Measurements from ENCODE around the gene METAP1D.
A peak's percentile ranks its signal among the peaks of the same experiment; 100 is the strongest.
"Not testable (repeated sequence)": the region's sequence is repeated elsewhere in the genome, so short reads cannot be mapped to it uniquely, and the experiment has no call there.

Gene METAP1D

DNA sequence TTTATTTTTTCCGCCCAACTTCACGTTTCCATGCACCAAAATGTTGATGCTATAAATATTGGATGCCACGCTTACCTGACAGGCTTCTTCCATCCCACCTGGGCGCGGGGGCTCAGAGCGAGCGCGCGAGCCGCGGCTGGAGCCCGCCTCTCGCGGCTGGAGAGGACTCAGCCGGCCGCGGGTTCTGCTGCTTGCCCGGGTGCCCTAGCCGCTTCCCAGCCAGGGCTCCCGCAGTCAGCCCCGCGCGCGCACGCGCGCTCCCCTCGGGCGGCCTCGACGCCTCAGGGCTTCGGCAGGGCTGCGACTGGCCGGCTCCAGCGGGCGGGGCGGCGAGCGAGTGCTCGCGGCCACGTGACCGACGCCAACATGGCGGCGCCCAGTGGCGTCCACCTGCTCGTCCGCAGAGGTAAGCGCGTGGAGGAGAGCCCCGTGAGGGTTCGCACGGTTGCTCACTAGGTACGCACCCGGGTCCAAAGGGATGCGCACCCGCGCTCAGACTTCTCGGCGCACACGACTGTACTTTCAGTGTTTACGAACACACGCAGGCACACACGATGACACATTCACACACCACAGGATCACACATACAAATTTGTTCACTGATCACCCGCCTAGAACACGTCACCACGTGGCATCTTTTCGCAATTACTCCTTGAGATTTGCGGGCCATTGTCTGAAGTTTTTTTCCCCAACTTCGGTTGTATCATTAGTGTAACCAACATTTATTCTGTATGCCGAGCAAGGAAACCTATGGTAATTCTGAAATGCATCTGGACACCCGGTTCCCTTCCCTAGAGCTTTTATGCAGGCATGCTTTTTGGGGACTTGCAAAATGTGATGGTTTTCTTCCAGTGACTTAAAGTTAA is at the start of gene METAP1D:
METAP1D (plus strand) TSS at position 350 of the 866 bp plus-strand sequence; CDS start at position 367, 17 bp downstream.
- peak; percentile 86 for DNase-seq

DNA sequence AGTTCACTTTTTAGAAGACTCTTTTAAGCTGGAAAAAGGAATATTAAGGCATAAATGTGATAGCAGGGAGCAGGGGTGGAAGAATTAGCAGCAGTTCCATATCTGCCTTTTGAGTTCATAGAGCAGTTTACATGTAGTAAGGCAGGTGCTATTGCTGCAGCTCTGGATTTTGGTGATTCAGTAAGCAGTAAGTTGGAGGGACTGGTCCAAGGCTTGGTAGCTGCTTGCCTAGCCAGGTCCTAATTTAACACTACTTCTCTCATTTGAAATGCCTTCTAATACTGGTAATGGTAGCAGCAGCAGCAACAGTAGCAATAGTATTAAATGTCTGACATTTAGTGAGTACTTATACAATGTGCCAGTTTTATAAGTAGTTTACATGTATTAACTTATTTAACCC is 47.5 kb upstream of the METAP1D start:
- no peak for DNase-seq

DNA sequence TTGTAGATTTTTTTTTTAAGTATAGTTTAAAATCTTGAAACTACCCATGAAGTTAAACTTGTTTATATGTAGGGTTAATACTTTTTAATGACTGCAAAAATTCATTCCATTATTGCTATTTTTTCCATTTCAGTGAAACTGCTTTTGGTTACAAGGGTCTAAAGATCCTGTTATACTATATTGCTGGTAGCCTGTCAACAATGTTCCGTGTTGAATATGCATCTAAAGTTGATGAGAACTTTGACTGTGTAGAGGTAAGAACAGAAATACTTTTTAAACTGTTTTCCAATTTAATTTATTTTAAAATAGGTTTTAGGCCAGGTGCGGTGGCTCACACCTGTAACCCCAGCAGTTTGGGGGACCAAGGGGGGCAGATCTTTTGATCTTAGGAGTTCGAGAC is 47.0 kb upstream of the METAP1D start:
- DNase-seq = no peak

GRCh38 chr2:171956135-171956825 is 43.5 kb upstream of the METAP1D start:
- DNase-seq = no peak

- no peak for DNase-seq
Measured at GRCh38 chr2:171957061-171957460, 42.7 kb upstream of the METAP1D start.

GRCh38 chr2:171958475-171958874 is 41.3 kb upstream of the METAP1D start:
- no peak for DNase-seq

DNA sequence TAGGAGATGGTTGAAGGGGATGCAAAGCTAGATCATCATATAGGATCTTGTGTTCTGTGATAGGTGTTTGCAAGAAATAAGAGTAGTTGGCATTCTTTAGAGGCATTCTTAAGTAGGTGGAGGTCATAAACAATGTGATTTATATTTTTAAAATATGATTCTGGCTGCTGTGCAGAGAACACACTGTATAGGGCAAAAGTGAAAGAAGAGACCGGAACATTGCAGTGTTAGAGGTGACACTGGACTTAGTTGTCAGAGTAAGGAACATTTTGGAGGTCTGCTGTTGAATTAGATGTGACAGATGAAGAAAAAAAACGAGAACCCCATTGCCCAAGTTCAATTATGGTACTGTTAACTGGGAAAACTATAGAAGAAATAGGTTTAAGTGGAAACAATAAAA is 39.8 kb upstream of the METAP1D start:
- DNase-seq = no peak

DNA sequence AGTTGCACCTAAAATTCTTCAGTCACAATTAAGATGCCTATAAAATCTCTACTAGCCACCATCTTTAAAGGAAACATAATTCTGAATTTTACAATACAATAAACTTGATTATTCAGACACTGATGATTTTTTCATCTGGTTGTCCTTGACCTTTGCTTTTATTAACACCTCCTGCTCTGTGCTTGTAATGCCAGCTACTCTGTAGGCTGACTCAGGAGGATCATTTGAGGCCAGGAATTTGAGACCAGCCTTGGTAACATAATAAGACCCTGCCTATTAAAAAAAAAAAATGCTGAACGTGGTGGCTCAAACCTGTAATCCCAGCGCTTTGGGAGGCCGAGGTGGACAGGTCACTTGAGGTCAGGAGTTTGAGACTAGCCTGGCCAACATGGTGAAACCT is 39.2 kb upstream of the METAP1D start:
- no peak for DNase-seq

GRCh38 chr2:171963198-171963597 is 36.6 kb upstream of the METAP1D start:
- DNase-seq = peak; percentile 16

- DNase-seq = no peak
Measured at GRCh38 chr2:171964308-171964707, 35.4 kb upstream of the METAP1D start.

- DNase-seq = no peak
Measured at GRCh38 chr2:171965238-171965637, 34.5 kb upstream of the METAP1D start.

DNA sequence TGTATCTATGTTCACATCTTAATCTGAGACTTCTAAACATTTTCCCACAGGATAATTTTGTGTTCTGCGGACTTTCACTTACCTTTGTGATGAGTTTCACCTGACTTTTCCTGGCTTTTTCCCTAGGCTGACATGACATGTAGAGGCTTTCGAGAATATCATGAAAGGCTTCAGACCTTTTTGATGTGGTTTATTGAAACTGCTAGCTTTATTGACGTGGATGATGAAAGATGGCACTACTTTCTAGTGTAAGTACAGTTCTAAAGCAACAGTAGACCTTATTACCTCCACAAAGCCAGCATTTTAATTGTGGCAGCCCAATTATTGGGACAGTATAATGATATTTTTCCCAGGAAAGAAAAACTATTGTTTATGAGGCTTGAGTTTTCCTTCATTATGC is 34.1 kb upstream of the METAP1D start:
- no peak for DNase-seq

- no peak for DNase-seq
Measured at GRCh38 chr2:171966235-171966634, 33.5 kb upstream of the METAP1D start.

DNA sequence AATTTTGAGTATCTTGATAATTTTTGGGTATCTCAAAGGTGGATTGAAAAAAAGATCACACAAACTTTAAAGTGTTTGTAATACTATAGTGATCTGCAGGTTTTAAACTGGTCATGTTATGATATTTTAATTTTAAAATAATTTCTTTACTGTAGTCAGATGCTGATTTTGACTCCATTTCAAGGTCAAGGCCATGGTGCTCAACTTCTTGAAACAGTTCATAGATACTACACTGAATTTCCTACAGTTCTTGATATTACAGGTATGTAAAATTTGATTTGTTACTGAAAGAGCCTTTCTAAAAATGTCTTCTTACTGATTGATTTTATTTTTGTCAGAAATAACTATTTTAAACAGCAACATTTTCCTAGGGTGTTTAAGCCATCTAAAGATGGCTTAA is 33.1 kb upstream of the METAP1D start:
- DNase-seq = no peak

GRCh38 chr2:171968509-171968908 is 31.2 kb upstream of the METAP1D start:
- no peak for DNase-seq

- no peak for DNase-seq
Measured at GRCh38 chr2:171972329-171972982, 27.3 kb upstream of the METAP1D start.

DNA sequence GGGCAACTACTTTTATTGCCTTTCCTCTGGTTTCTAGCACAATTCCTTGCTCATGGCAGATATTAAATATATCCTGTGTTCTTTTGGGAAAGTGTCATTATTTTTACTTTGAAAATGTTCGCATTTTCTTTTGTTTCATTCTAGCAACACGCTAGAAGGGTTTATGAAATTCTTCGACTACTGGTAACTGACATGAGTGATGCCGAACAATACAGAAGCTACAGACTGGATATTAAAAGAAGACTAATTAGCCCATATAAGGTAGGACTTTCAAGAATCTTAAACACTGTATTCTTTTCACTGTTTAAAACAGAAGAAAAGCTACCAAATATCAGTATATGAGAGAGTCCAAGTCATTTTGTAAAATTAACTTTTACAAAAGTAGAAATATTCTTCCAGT is 20.6 kb upstream of the METAP1D start:
- no peak for DNase-seq

GRCh38 chr2:171983924-171984323 is 15.8 kb upstream of the METAP1D start:
- DNase-seq = not testable (repeated sequence)

DNA sequence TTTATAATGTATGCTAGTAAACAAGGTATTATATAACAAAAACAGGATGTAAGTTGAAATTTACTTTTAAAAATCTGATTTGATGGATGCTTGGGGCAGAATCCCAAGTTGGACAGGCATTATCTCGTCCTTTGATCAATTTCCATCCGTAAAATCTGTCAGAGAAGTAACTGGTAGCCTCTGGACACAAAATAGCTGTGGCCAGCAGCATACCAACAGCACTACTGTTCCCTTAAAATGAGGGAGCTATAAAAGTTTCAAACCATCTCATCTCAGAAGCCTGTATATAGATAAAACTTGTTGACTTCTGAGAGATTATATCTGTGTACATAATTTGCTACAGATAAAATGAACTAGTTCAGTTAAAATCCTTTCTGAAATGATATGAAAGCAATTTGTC is 14.7 kb upstream of the METAP1D start:
- no peak for DNase-seq

GRCh38 chr2:171986778-171987177 is 13.0 kb upstream of the METAP1D start:
- DNase-seq = no peak

DNA sequence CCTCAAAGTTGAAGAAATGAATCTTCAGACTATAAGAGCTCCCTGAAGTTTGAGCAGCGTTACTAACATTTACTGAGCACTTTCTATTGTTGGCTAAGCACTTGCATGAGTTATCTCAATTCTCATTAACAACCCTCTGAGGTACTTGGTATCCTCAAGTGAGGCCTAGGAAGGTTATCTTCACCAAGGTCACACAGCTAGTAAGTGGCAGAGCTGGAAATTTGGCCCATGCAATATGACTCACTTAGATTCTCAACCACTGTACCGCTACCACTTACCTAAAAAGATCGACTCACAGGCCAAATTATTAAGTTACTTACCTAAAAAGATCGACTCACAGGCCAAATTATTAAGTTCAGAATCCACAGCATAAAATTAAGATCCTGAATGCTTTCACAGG is 8.7 kb upstream of the METAP1D start:
- no peak for DNase-seq

- DNase-seq = no peak
Measured at GRCh38 chr2:171995586-171995985, 4.2 kb upstream of the METAP1D start.

DNA sequence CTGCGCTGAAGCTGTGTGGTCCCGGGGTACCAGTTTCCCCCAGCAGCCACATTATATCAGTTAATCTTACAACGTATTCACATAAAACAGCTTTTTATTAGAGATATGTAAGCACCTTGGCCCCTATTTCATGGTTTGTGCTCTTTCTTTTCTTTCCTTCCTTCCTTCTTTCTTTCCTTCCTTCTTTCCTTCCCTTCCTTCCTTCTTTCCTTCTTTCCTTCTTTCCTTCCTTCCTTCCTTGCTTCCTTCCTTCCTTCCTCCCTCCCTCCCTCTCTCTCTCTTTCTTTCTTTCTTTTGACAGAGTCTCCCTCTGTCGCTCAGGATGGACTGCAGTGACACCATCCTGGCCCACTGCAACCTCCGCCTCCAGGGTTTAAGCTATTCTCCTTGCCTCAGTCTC is 3.7 kb upstream of the METAP1D start:
- DNase-seq = no peak

GRCh38 chr2:171997031-171997430 is 2.7 kb upstream of the METAP1D start:
- DNase-seq = not testable (repeated sequence)

Data from CD4-positive, alpha-beta T cell treated with Interleukin-12 subunit alpha and Interleukin-12 subunit beta, for 1 hour (primary cell).